HG03469 (cell line): ENCODE results near the gene FBXW7.

Source experiments
- ATAC-seq: cut with Tn5 transposase; IDR thresholded peaks from one replicate; pipeline ENCODE4 v1.9.1; 2021; ENCODE audit warnings: mild to moderate bottlenecking, moderate library complexity, moderate number of reproducible peaks; ENCODE audit not compliant: unreplicated experiment

Gene FBXW7, protein sequence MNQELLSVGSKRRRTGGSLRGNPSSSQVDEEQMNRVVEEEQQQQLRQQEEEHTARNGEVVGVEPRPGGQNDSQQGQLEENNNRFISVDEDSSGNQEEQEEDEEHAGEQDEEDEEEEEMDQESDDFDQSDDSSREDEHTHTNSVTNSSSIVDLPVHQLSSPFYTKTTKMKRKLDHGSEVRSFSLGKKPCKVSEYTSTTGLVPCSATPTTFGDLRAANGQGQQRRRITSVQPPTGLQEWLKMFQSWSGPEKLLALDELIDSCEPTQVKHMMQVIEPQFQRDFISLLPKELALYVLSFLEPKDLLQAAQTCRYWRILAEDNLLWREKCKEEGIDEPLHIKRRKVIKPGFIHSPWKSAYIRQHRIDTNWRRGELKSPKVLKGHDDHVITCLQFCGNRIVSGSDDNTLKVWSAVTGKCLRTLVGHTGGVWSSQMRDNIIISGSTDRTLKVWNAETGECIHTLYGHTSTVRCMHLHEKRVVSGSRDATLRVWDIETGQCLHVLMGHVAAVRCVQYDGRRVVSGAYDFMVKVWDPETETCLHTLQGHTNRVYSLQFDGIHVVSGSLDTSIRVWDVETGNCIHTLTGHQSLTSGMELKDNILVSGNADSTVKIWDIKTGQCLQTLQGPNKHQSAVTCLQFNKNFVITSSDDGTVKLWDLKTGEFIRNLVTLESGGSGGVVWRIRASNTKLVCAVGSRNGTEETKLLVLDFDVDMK

DNA sequence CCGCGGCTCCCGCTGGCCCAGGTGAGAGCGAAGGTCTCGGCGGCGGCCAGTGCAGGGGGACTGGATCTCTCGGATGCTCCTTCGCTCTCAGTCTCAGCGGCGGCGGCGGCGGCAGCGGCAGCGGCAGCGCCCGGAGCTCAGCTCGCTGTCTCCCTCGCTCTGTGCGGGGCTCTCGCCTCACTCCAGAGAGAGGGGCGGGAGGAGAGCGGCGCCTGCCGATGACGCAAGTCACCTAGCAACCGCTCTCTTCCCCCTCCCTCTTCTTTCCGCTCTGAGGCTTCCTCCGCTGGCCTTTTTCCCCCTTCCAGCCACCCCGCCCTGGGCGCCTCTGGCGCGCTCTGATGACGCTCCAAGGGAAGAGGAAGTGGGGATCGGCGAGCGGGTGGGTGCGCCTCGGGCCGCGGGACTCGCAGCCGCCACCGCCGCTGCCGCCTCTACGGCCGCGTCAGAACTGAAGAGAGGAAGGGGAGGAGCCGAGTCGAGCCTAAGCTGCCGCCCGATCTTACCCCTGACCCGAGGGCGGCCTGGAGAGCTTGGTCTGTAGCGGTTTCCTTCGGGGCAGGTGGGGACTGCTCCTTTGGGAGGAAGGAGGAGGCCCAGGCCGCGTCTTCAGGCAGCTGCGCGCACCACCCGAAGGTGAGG is at the start of gene FBXW7:
TSS of gene FBXW7 (minus strand) at position 190 of the 642 bp plus-strand sequence. CDS start 124,289 bp downstream, outside the sequence.
- peak; percentile 51 for ATAC-seq

DNA sequence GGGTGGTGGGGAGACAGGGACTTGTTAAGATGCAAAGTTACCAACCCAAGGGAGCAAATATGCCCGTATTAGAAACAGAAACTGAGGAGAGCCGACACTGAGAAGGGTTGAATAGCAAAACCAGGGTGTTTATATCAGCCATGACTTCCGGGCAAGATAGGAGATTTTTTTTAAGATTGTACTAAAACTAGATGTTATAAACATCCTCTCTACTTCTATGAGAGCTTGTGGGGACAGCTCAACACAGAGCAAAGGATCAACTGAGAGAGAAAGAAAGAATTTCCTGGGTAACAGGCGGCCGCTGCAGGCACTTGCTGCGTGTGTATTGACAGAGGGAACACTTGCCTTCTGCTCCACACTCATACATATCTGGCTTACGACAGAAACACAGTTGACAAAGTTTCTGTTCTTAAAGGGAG is 49.1 kb upstream of the FBXW7 start:
- ATAC-seq = peak; percentile 39

DNA sequence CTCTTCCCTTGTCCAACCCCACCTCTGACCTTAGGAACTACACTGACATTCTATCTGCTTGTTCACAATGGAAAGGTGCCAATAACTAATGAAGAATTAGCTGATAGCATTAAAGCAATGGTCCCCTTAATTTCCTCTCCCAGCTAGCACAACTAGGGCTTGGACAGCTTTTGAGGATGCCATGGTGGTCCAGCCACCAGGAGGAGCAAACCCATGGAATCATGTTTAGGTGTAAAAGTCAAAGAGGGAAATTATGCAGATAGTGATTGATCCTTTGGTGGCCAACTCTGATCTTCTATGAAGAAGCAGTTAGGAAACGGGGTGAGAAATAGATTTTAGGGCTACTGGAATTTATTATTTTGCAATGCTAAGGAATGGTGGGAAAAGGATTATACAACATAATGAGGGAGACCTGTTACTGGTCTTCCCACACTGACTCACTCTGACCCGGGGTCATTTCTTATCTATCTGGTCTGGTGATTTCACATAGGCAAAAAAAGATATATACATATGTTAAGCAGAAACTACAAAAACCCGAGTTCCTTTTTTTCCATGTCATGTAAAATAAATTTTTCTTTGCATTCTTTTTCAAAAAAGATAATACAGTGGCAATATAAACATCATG is 45.8 kb upstream of the FBXW7 start:
- ATAC-seq = no peak

DNA sequence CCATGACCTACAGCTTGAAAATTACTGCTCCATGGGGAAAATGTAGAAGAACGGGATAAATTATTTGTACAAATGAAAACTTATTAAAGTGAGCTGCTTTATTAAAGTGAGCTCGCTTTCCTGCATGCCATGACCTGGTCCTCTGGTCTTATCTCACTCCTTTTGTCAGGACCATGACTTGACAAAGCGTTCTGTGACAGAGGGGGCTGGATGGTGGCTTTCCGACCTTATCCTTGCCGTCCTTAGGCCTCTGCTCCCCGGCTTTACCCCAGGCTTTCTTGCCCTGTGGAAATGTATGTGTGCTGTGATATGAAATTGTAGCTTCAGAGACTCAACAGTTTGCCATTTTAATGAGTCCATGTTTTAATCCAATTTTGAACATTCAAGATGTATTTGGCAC is 44.0 kb upstream of the FBXW7 start:
- ATAC-seq = no peak

DNA sequence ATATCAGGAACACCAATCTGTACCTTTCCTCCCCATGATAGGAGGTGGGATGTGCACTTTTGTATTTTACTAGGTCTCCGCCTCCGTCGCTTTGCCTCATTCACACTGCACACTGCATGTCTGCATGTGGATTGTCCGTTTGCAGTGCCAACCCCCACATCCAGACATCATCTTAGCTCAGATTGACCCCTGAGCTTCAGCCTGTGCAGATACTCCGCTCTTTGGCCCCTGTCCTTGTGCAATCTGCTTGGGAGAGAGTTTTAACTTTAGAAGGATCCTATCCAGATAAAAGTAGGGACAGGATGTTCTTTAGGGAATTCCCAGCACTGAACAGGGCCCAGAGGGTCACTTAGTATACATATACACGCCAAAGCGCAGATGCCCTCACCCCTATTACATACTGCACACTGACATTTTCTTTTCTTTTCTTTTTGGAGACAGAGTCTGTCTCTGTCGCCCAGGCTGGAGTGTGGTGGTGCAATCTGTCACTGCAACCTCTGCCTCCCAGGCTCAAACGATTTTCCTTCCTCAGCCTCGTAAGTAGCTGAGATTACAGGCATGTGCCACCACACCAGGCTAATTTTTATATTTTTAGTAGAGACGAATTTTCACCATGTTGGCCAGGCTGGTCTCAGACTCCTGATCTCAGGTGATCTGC is 43.3 kb upstream of the FBXW7 start:
- ATAC-seq = no peak

DNA sequence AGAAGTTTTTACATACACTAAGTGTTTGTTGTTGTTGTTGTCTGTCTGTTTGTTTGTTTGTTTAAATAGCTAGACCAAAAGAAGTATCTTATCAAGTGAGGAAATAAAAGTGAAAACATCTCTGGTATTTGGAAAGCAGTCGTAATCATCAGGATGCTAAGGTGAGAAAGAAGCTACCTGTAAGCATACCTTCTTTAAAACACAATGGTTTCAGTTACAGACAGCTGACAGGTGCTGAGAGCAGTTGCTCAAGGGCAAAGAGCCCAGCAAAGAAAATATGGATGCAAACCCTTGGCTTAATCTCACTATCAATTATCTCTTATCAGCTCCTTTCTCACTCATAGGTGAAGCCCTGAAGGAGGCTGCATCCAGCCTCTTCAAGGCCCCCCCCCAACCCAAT is 42.8 kb upstream of the FBXW7 start:
- no peak for ATAC-seq

DNA sequence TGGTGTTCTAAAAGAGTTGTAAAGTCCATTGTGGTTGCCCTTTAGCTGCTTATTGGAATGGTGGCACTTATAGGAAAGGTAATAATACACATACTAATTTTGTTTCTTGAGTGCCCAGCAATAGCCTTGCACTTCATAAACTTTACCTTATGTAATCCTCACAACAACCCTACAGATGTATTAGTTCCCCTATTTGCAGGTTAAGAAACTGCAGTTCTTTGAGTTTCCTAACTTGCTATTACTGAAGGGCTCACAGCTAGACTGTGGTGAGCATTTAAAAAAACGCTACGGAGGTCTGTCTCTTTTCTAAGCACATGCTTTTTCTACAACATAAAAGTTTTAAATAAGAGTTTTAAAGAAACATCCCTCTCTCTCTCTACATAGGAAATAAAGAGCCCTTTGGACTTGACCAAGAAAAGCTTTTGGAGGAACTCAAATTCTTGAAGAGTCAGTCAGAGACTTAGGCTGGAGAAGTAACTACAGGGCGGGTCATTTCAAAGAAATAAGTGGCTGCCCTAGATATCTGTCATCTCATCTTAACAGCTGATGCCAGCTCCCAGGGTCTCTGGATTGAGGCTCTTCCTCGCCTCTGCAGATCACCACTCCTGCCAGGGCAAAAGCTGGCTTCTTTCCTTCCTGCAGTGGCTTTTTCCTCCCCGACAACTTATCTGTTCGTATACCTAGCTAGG is 42.0 kb upstream of the FBXW7 start:
- no peak for ATAC-seq

DNA sequence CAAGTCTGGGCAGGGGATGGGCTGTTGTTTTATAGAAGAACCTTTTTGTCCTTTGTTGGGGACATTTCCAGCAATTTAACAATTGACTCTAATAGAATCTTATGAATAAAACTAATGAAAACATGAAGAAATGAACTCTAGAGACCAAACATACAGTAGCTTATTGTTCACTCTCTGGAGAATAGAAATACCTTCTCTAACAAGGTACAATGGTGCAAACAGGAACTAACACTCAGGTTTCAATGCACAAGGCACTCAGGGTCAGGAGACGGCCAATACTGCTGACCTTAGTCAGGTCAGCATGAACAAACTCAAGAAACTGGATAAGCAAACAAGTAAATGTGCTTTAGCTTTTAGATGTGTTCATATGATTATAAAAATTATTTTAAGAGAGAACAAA is 39.6 kb upstream of the FBXW7 start:
- ATAC-seq = no peak

DNA sequence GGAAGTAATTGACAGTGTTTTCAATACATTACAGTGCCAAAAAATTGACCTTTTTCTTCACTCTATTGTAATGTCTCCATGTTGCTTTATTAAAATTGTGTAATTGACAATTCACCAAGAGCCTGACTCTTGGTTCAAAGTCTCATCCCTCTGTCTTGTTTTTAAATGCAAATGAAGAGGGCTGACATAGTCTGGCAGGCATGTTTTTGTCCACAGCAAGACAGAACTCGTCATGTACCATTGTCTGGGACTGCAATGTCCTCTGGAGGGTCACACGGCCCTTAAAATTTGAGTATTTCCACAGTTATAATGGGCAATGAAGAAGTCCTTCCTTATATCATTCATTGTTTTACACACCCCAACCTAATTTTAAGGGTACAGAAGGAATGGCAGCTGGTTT is 38.0 kb upstream of the FBXW7 start:
- no peak for ATAC-seq

DNA sequence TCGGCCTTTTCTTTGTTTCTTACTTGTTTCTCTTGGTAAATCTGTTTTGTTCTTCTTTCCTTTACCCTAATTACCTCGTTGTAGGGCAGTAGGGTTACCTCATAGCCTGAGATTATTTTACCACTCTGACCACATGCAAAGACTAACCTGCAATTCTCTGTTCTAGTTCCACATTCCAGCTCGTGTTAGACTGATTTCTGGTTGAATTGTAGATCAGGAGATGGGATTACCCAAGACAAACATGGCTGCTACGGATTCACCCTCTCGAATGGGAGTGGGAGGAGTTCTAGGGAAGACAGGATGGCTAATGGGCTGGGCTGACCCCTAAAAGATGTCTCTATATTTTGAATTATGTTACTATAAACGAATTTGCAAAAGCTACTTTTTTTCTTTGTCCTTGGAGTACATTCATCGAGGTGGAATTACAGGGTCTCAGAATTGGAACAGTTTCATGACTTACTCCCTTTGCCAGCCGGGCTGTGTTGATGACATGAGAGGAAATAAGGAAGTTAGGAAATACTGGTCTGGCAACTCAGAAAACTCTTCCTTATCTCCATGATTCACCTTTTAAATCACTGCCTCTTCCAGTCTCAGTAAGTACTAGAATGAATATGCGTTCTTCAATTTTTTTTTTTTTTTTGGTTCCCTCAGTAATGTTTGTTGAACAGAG is 36.7 kb upstream of the FBXW7 start:
- no peak for ATAC-seq

DNA sequence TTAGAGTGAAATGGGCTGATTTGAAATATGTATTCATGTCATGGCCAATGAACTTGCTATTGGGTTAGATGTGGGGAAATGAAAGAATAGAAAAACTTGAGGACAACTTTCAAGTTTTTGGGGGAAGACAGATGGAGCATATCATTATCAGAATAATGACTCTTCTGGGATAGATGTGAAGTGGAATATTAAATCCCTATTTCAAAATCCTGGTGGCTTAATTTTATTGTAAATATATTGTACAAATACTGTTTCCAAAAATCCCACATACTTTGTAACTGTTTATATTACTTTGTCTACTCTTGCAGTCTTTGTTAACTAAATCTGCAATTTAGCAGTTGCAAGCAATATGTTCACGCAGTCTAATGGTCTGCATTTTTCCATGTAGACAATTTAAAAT is 35.9 kb upstream of the FBXW7 start:
- ATAC-seq = no peak

DNA sequence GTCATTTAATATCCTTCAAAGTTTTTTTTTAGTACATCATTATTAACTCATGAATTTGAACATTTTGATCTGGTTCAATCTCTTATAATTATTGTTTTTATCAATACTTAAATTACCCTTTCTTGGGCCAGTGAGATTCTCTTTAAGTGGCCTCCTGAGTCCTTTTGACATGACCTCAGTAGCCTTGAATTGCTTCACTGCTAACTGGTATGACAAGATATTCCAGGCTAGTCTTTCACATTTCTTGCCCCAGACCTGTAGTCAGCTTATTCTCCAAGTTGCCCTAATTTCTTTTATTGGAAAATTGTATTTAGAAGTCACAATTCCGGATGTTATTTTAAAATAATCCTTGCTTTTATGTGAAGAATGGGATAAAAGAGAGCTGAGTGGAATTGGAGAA is 35.4 kb upstream of the FBXW7 start:
- no peak for ATAC-seq

DNA sequence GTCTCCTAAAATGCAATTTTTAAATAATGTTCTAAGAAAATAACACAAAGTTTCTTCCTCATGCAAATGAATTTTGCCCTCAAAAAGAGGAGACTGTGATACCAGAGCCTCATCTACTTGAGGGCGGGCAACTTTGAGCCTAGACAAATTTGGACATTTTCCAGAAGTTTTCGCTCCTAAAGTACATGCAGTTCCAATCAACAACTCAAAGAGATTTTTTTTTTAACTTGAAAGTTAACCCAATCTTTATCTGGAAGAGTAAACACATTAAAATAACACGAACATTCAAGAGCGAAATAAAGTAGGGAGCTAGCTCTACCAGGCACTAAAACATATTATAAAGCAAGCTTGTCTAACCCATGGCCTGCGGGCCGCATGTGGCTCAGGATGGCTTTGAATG is 29.4 kb upstream of the FBXW7 start:
- ATAC-seq = no peak

DNA sequence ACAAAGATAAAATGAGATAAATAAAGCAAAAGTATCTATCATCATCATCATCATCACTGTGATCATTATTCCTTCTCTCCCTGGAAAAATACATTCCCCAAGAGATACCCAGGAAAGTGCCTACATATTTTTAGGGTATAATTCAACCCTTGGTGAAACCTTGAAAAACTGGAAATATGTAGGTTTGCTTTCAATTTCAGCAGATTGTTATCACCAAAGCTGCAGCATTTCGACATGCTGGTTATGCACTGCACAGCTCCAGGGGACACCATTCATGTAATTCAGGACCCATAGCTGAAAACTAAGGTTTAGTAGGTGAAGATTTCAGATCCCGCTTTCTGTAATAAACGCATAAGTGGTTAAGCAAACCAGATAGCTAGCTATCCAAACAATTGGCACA is 28.4 kb upstream of the FBXW7 start:
- ATAC-seq = no peak

DNA sequence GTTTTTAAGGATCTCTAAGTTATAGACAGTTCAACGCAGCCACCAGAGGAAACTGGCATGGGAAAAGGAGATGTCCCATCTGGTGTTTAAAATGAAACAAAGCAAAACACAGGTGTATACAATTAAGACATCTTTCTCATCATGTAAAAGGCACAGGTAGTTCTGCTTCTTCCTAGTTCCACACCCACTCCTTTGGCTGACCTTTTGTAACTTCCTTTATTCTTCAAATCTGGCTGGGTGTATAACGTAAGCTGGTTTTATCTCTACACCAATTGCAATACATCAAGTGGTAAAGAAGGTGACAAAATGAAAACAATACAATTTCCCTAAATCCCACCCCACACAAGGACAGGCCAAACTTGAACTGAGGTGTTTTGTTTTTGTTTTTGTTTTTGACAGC is 27.3 kb upstream of the FBXW7 start:
- no peak for ATAC-seq

DNA sequence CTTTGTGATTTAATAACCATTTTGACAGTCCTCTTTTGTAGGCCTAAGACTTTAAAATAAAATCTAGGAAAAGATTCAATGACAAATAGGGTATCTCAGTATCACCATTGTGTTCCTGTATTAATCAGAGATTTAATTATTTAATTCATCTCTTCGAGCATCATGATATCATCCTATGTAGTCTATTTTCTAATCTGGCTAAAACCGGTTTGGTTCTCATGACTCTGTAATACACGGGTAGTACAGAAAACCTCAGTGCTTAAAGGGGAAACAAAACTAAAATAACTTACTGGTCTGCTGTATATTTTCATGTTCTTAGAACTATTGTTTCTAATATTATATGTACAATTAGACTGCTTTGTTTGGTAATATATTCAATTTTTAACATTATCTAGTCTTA is 23.7 kb upstream of the FBXW7 start:
- peak; percentile 37 for ATAC-seq

DNA sequence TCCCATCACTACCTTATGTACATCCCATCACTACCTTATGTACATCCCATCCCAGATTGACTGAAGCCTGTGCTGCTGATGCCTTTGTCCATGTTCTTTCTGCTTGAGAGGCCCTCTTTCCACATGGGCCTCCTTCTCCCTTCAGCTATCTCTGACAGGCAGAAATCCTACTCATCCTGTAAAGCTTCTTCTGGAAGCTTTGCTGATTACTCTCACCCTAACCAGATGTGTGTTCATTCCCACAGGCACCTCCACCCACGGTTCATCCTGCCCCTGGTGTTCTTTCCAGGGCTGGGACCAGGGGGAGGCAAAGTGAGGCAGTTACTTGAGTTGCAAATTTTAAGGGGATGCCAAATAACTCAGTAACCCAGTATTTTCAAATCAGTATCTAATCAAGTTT is 22.5 kb upstream of the FBXW7 start:
- no peak for ATAC-seq

DNA sequence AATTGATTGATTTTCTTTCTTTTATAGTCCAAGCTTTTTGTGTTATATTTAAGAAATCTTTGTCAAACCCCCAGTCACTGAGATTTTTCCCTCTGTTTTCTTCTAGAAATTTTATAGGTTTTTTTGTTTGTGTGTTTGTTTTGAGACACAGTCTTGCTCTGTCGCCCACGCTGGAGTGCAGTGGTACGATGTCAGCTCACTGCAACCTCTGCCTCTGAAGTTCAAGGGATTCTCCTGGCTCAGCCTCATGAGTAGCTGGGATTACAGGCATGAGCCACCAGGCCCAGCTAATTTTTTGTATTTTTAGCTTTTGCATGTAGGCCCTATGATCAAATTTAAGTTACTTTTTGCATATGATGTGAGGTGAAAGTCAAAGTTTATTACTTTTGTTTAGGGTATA is 20.9 kb upstream of the FBXW7 start:
- ATAC-seq = no peak

DNA sequence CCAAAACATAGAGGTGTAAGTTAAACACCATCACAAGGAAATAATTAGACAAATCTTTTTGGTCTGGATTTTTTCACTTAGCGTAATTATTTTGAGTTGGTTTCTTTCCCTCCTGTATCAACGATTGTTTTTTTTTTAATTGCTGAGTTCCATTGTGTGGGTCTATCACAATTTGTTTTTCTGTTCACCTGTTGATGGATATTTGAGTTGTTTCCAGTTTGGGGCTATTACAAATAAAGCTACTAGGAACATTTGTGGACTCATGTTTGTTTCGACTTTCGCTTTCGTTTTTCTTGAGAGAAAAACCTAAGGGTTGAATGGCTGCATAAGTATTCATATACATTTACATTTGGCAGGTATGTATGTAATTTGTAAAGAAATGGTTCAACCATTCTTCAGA is 20.4 kb upstream of the FBXW7 start:
- ATAC-seq = no peak

DNA sequence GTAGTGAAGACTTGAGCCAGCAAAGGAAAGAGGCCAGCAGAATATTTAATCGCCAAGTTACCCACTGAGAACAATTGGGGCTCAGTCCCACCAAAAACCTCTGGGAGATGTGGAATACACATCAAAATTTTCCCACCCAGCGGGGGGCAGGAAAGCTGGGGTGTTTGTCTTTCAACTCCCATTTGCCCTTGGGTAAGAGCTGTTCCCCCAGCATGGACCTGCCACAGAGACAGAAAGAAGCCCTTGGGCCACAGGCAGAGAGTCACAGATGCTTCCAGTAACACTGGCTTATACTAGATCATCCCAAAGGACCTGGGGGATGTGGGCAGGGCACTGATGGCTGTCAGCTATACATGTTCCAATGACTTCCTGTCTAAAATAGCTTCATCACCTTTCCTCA is 18.9 kb upstream of the FBXW7 start:
- no peak for ATAC-seq
